Measurements from ENCODE around the gene TUBA4A. TPM values are rescaled to one million over a fixed set of nuclear protein-coding genes. Genes with fewer than 3 reads are reported as not detected.

Gene TUBA4A
- total RNA-seq, 6 donors from 2014 or later = 17.8 to 52.1 (median 40.3) TPM

- Histone ChIP-seq H3K27me3 (no peaks in the 10 kb centered on the region), H3K36me3 (peaks cover 32 to 57% (median 42%) of the 10 kb centered on the region in 4 donors), H3K27ac (peak overlapping the region; percentile 94 to 97 (median 96)), H3K9me3 (no peaks in the 10 kb centered on the region), H3K4me3 (peak overlapping the region; percentile 81 to 92 (median 86)), H3K4me1 (peaks cover 23 to 42% (median 28%) of the 10 kb centered on the region in 4 donors)
- TF ChIP-seq EP300 (IDR thresholded peaks at IDR 0.05) (no peak), POLR2A (IDR thresholded peaks at IDR 0.05) (no peak), POLR2AphosphoS5 (IDR thresholded peaks at IDR 0.05) (no peak), CTCF (IDR thresholded peaks at IDR 0.05) (no peak)
- DNase-seq = no peak
- 0 to 1% methylated on average over 1 to 9 of the region's 19 CpGs for WGBS, 2 donors
- peak in 1 of 2 donors; percentile 28 for ATAC-seq (ENCODE audit: low FRiP score in 2 of 2)
These were observed 24.8 kb downstream of the TUBA4A start for GRCh38 chr2:219228911-219229304.

DNA sequence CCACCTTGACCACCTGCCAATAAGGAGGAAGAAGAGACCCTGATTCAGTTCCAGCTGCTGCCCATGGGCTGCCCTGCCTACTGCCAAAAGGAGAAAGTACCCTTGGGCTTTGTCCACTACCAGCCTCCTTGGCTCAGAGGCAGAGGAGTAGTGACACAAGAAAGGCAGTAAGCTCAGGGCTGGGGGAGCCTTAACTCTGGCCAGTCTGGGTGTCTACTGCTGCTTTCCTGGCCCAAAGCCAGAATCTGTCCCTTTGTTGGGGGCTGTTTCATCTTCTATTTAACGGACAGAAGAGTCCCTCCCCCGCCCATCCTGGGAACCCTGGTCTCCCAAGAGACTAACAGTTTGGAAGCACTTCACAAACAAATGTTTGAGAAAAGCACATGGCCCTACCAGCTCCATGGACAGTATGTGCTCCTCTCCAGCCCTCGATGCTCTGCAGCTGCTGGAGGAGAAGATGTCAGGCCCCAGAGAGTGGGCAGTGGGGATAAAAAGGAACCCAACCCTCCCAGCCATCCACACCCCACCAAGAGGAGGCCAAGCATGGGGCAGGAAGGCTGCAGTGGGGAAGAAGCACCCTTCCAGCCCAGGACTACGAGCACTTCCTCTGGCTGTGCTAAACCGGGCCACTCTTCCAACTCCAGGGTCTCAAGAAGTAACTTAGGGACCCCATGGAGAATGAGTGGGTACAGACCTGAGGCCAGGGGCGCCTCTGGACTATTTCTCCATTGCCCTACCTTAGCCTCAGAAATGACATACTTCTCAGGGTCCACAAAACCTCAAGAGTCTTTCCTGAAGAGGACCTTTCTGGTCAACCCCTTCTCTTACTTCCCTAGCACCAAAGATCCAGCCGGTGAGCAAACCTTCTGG lies 25.4 kb downstream of the TUBA4A start:
- peaks cover 23 to 42% (median 28%) of the 10 kb centered on the region in 4 donors for H3K4me1 ChIP-seq
- no peaks in the 10 kb centered on the region for H3K9me3 ChIP-seq
- H3K36me3 ChIP-seq = peaks cover 30 to 57% (median 42%) of the 10 kb centered on the region in 4 donors
- peak overlapping the region; percentile 81 to 92 (median 86) for H3K4me3 ChIP-seq
- no peaks in the 10 kb centered on the region for H3K27me3 ChIP-seq
- WGBS, 2 donors = 41 to 48% methylated on average over 5 to 7 of the region's 7 CpGs
- DNase-seq (no peak), ATAC-seq (ENCODE audit: low FRiP score in 2 of 2) (no peak)
- TF ChIP-seq EP300 (IDR thresholded peaks at IDR 0.05) (no peak), POLR2AphosphoS5 (IDR thresholded peaks at IDR 0.05) (no peak), CTCF (IDR thresholded peaks at IDR 0.05) (no peak), POLR2A (IDR thresholded peaks at IDR 0.05) (no peak)
- H3K27ac ChIP-seq = peak overlapping the region; percentile 94 to 97 (median 96)

GRCh38 chr2:219225350-219225749 lies 28.4 kb downstream of the TUBA4A start:
- H3K27ac ChIP-seq = peak overlapping the region in 1 of 4 donors; percentile 52
- H3K27me3 ChIP-seq = no peaks in the 10 kb centered on the region
- peaks cover 42 to 68% (median 58%) of the 10 kb centered on the region in 4 donors for H3K36me3 ChIP-seq
- WGBS, 2 donors = 61 to 68% methylated on average over 3 of the region's 3 CpGs
- DNase-seq (peak in 1 of 2 donors; percentile 57), ATAC-seq (ENCODE audit: low FRiP score in 2 of 2) (no peak)
- peaks cover 16 to 33% (median 20%) of the 10 kb centered on the region in 4 donors for H3K4me1 ChIP-seq
- H3K4me3 ChIP-seq = no peak overlapping the region
- H3K9me3 ChIP-seq = no peaks in the 10 kb centered on the region
- TF ChIP-seq POLR2A (IDR thresholded peaks at IDR 0.05) (no peak), POLR2AphosphoS5 (IDR thresholded peaks at IDR 0.05) (peak in 1 of 2 donors; percentile 31)

- ATAC-seq (ENCODE audit: low FRiP score in 2 of 2) = no peak
- WGBS, 2 donors = 94% methylated on average over 26 to 31 of the region's 31 CpGs
These were observed 29.7 kb downstream of the TUBA4A start for GRCh38 chr2:219223831-219224610.

More at GRCh38 chr2:219223831-219224610, 29.7 kb downstream of the TUBA4A start:
- Histone ChIP-seq H3K4me1 (peaks cover 21 to 39% (median 26%) of the 10 kb centered on the region in 4 donors), H3K4me3 (no peak overlapping the region), H3K27me3 (no peaks in the 10 kb centered on the region), H3K9me3 (no peaks in the 10 kb centered on the region), H3K36me3 (peaks cover 46 to 79% (median 66%) of the 10 kb centered on the region in 4 donors), H3K27ac (no peak overlapping the region)
- no peak for TF ChIP-seq POLR2AphosphoS5 (IDR thresholded peaks at IDR 0.05)
- no peak for TF ChIP-seq EP300 (IDR thresholded peaks at IDR 0.05)
- no peak for TF ChIP-seq POLR2A (IDR thresholded peaks at IDR 0.05)
- TF ChIP-seq CTCF (IDR thresholded peaks at IDR 0.05) = no peak
- peak in 1 of 2 donors; percentile 43 for DNase-seq
